Islet of Langerhans (tissue), 1 donor: ENCODE results near the gene TRPC3.
"Not testable (repeated sequence)": the region's sequence is repeated elsewhere in the genome, so short reads cannot be mapped to it uniquely, and the experiment has no call there.

Experiments used
- FAIRE-seq: peaks from one replicate; lab custom pipeline; 2011; peaks lifted over from hg19 to GRCh38; lab: Jason Lieb, UNC

The TRPC3 gene

DNA sequence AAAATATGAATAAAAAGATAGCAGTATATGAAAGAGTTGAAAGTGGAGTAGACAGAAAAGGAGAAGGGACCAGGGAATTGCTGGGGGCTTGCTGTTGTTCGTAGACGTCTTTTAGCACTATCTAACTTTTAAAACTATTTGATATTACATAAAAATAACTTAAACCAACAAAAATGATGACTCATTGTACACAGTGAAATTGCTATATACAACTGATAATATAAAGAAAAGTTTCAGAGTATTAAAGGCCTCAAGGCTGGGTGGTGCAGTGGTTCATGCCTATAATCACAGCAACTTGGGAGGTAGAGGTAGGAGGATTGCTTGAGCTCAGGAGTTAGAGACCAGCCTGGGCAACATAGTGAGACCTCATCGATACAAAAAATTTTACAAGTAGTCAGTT, 5.2 kb downstream of the TRPC3 start:
- no peak for FAIRE-seq

DNA sequence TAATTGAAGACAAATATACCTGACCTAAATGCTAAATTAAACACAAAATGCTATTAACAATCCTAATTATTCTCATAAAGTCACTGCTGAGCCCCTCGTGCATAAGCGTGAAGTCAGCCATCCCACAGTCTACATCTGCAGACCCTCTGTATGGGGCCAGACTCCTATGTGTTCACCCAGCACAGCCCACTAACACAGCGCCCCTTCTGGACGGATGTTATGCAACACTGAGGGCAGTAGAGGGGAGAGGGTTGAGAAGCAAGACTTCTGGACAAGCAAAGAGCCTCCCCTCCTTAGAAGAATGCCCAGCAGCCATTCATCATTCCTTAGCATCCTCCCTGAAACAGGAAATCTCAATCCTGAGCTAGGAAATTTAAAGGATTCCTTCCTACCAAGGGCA, 7.9 kb downstream of the TRPC3 start:
- FAIRE-seq: peak; percentile 27

DNA sequence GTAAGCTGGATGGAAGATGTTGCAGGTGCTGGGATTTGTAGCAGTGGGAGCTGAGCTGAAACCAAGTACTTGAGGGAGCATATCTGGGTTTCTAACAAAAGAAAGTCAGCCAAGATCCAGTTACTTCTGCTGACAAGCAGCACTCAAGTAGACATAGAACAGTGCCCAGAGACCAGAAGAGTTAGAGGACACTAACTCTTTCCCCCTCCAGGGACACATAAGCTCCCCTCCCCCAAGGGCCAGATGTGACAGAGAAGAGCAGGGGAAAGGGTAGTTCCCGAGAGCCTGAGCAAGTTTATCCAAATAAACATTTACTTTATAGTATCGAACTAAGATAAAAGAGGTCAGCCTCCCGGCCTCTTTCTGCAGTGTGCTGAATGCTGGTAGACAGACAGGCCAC, 12.2 kb downstream of the TRPC3 start:
- FAIRE-seq: no peak

DNA sequence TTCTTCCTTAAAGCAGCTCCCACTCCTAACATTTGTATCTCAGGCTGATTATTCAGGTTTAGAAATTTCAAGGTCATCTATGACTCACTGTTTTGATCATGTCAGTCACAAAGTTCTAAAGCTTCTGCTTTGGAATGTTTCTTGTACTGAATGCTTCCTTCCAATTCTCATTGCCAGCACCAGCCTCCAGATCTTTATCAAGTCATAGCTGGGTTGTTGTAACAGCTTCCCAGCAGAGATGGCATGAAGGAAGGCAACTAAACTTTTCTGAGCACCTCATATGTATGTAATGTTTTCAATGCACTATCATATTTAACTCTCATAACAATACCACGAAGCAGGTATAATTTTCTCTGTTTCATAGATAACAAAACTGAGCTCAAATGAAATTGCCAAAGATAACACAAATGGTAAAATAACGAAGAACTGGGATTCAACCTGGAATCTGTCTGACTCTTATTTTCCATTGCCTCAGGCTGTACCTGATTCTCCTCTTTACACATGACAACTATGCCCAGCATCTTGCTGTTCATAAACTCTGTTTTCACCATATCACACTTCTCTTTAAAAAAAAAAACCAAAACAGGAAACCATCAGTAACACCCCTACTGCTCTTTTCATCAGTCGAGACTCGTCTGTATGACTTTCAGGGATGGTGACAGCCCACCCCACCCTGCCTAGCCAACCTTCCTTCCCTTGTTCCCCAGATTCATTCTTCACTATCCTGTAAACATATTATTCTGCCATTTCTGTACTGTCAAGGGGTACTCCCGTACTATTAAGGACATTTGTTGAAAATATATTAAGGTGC, 13.4 kb downstream of the TRPC3 start:
- no peak for FAIRE-seq

DNA sequence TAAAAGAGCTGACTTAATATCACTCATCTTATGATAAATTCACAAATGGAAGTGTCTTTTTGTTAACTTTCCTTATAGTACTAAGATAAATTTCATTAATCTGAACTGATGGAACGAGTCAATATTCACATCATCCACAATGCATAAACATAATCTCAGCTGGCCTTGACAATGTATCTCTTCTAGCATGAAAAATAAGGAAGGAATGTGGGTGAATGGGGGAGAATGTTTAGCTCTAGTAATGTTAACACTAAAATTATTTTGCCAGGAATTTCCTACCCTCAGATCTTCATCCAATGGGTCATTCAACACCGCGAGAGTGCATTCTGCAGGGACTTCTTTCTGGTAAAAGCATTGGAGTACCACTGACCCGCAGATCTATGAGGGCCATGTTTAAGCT, 15.8 kb downstream of the TRPC3 start:
- no peak for FAIRE-seq

DNA sequence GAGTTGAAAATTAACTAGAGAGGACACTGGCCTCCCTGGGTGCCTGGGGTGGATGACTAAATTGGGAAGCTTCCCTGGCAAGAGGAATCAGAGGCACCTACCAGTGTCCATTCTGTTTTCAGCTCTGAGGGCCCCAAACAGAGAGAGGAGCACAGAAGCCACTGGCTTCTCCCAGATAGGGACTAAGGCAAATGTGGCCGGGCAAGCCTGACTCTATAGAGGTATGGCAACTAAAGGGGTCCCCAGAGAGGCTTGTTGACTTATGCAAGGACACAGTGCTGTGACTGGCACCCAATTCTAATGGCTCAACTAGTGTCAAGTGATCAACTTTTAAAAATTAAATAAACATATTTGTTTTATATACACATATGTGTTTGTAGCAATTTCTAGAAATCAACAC, 17.2 kb downstream of the TRPC3 start:
- FAIRE-seq: no peak

DNA sequence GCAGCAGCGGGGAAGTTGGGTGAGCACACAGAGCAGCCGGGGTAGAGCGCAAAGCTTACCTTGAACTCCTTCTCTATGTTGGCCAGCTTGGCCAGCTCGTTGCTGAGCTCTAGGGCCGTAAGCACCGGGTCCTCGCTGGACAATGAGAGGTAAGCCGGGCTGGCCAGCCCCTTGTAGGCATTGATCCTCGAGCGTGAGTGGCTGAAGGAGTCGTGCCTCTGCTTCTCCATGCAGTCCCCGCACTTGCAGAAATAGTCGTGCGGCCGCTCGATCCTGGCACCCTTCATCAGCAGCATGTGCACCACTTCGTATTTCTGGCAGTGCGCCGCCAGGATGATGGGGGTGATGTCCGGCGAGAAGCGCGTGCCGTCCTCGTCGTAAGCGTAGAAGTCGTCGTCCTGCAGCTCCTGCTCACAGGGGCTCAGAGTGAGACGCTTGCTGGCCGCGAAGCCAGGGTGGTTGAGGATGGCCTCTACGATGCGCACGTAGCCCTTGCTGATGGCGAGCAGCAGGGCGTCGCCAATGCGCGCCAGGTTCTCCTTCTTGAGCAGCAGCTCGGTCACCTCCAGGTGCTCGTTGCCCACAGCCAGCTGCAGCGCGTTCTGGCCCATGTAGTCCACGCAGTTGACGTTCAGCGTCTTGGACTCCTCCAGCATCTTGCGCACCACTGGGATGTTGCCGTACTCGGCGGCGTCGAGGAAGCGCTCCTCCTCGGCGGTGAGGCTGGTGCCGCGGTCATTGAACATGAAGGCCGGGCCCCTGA, 19.5 kb downstream of the TRPC3 start:
- no peak for FAIRE-seq

DNA sequence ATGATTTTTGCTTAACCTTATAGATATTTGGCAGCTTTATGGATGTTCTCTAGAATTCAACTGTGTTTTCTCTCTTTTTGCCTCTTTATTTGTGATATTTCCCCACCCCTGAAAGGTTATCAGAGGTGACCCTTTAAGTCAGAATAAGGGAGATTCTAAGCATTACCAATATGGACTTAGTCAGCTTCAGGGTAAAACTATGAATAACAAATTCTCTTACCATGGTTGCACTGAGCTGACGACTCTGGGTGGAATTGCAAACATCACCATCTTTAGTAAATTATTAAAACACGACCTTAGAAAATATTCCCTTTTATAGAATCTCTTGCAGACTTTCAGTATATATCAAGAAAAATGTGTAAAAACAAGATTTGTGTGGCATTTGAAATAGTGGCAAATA, 21.6 kb downstream of the TRPC3 start:
- FAIRE-seq: no peak

DNA sequence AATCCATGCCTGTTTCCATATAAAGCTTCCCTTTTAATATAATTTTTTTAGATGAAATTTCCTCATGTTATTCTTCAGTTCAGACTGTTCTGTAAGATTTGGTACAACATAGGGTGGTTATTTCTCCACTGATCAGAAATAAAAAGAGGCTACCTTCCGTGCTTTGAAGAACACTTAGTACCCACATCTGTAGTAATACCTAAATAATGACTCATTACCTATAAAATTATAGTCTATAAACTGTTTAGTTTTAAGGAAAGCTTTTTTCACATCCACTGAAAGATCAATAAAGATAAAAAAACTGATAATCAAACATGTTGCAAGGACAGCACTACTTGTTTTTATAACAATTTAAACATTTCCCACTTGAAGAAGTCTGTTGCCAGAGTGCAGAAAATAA, 23.9 kb downstream of the TRPC3 start:
- no peak for FAIRE-seq

DNA sequence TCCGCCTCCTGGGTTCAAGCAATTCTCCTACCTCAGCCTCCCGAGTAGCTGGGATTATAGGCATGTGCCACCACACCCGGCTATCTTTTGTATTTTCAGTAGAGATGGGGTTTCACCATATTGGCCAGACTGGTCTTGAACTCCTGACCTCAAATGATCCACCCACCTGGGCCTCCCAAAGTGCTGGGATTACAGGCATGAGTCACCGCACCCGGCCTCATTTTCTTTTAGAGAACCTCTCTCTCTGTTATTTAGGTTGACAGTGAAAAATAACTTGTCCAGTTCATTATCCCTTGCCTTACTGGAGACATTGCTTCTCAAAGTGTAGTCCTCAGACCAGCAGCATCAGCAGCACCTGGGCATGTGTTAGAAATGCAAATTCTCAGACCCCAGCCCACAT, 25.4 kb downstream of the TRPC3 start:
- FAIRE-seq: not testable (repeated sequence)

DNA sequence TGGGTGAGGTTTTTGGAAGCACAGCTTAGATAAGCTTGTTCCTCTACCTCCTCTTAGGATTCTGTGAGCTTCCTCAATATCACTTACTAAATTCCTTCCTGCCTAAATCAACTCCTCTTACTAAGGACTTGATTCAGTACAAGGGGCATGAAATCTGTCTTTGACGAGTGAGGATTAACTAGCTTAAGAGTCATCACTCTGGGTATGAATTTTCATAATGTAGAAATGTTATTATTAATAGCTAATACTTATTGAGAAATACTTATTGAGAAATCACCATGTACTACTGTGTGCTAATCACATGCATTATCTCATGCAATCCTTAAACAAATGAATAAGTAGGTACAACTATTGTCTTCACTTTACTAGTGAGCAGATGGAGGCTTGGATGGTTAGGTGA, 28.6 kb downstream of the TRPC3 start:
- no peak for FAIRE-seq

DNA sequence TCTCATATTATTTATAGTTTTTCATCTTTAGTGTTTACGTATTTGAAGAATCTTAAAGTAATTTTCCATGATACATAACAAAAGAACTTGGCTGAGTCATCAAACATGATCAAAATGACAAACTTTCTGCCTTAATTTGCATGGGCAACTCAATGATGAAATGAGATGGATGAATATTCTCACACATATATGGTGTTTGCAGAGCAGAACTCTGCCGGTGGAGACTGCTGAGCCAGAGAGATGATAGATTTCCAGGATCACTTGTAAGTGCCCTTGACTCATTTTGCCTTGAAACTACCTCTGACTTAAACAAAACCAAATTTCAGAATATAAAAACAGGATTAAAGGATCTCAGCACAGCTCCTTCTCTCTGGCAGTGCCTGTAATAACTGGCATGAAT, 38.2 kb downstream of the TRPC3 start:
- no peak for FAIRE-seq

DNA sequence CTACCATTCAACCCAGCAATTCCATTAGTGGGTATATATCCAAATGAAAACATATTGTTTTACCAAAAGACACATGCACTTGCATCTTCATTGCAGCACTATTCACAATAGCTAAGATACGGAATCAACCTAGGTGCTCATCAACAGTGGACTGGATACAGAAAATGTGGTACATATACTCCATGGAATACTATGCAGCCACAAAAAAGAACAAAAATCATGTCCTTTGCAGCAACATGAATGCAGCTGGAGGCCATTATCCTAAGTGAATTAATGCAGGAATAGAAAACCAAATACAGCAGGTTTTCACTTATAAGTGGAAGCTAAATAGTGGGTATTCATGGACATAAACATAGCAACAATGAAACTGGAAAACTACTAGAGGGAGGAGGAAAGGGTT, 43.5 kb downstream of the TRPC3 start:
- FAIRE-seq: no peak

DNA sequence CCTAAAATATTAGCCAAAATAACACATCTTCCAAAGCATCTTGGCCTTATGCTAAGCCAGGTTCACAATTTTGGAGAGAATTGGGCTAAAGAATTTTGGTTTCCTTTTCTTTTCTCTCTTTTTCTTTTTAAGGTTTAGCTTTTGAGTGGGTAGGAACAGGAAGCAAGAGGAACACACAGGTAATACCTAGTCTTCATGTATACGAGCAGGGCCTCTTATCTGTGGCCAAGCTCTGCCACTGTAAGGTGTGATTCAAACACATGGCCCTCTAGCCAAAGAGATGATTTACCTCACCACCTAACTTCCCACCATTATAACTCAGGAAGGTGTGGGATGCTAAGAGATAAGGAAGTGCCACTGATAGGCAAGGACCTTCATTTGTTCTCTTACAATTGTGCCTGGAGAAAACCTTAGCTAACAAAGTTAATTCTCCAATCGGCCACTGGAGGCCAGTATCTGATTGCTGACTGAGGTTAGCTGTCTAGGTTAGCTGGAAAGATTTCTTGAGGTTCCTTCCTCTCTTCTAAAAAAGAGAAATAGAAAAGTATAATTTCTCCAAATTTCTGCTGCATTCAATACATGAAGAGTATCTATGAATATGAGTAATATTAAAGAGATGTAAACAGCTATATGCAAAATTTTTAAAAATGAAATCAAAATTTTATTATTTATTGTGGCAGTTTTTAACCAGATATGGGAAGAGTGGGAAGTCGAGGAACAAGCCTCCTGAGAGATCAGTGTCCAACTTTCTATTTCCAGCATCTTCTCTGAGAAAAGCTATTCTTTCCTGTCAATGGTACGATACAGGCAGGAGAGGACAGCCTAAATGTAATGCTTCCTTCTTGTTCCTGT, 51.5 kb downstream of the TRPC3 start:
- FAIRE-seq: peak; percentile 83

DNA sequence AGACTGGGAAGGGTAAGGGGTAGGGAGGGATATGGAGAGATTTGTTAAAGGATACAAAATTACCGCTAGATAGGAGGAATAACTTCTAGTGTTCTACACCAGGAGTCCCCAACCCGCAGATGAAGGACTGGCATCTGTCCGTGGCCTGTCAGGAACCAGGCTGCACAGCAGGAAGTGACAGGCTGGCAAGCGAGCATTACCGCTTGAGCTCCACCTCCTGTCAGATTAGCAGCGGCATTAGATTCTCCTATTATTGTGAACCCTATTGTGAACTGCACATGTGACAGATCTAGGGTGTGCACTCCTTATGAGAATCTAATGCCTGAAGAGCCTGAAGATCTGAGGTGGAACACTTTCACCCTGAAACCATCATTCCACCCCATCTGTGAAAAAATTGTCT, 53.7 kb downstream of the TRPC3 start:
- no peak for FAIRE-seq

DNA sequence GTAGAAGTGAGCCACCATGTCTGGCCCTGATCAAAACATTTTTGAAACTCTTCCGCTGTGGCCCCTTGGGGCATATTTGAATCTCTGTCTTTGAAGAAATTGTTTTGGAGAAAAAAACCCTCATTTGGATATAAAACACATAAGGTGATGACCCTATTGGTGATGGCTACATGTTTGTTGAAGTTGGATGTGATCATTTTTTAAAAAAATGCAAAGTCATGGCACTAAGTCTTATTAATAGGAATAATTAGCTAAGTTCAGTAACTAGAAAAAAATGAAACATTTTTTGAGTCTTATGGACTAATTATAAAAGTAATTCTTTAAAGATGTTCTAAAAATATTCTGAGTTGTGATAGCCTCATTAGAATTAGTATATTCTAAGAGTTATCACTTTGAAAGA, 63.7 kb downstream of the TRPC3 start:
- no peak for FAIRE-seq

DNA sequence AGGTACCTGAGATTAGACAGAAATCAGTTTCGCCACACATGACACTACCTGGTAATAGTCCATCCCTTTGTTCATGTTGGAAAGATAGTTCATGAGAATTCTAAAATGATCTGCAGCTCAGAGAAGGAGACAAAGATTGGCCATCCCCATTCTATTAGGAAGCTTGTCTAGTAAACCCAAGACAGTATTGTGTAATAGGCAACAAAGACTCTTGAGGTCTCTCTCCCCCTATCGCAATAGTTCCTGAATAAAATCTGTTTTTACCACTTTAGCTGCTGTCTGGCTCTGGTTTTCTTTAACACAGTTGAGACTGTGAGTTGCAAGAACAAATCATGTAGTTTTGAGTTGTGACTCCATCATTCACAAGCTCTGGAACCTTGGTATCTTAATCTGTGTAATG, 66.7 kb downstream of the TRPC3 start:
- FAIRE-seq: no peak

DNA sequence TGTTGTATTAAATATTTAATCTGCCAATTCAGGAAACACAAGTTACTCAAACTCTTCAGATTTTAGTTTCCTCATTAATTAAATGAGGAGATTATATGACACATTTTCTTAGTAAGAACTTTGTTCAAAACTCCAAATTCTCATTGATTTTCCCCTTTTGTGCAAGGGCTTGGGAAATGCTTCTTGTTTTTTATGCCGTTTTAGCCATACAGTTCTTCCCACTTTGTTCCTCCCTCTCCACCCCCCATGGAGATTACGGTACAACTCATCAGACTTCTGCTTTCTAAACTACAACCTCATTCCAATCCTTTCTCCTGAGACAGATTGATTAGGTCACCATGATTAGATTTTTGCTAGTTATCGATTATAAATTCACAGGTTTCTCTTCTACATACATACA, 70.7 kb downstream of the TRPC3 start:
- no peak for FAIRE-seq

DNA sequence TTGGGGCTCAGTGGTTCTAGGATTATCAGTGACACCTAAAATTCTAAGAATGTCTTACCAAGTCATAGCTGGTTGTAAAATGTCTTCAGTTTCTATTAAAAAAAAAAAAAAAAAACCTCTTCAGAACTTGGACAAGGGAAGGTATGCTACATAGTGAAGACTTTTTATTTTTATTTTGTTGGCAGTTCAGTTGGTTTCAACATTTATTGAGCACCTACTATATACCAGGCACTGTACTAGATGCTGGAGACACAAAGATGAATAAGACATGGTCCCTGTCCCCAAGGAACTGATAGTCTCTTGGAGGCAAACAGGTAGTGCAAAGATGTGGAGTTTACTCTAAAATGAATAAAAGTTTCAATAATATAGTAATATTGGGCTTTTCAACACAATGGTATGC, 72.7 kb downstream of the TRPC3 start:
- no peak for FAIRE-seq

DNA sequence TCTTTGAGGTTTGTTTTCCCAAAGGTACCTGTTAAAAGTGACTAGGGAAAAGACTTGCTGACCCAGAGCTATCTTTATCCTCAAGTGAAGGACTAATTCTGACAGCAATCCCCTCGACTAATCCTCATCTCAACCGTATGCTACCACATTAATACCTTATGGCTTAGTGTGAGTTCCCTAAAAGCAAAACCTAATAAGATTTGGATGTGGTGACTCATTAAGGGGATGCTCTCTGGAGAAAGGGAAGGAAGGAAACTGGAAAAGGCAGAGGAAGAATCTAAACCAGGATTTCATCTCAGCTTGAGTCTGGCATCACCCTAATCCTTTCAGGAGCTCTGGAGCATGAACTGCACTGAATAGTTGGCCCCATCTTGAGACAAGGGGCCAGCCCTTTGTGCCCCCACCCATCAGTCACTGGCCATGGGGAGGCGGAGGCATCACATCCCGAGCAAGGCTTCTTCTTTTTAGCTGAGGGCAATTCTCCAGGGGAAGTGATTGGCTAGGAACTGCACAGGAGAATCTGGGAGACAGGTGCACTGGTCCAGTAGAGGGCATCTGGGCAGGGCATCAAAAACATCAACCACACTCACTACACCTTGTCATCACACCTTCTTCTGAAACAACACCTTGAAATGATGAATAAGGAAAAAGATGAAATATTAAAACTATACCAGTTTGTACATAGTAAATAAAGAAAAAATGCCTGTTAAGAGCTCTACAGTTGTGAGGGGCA, 74.7 kb downstream of the TRPC3 start:
- no peak for FAIRE-seq

DNA sequence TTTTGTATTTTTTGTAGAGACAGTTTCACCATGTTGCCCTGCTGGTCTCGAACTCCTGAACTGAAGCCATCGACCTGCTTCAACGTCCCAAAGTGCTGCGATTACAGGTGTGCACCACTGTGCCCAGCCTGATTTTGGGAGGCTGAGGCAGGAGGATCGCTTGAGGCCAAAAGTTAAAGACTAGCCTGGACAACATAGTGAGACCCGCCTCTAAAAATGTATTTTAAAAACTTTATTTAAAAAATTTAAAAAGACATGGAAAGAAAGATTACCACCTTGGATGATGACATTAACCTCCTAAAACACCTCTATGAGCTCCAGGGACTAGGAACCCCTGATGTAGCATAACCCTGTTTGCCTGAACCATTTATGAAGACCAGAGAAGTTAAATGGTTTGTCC, 75.8 kb downstream of the TRPC3 start:
- FAIRE-seq: no peak

DNA sequence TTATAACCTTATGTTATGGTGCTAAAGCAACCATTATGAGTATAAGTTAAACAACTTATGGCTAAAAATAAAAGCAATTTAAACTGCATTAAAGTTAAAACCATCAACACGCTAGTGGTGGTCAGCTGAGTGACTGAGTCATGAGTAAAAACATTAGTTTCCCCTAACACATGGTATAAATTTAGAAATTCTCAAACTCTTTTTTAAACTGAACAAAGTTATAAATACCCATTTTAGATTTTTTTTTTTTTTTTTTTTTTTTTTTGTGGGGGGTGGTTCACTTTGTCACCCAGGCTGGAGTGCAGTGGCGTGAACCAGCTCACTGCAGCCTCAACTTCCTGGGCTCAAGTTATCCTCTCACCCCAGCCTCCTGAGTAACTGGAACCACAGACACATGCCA, 76.2 kb downstream of the TRPC3 start:
- FAIRE-seq: no peak
